Mesenchymal stem cell (in vitro differentiated cells and primary cell): ENCODE measurements around the gene ZNF609.

Experiments used
- DNase-seq: peaks from one replicate; pipeline ENCODE4 v3.0.0-alpha.2; 2013
- H2AFZ ChIP-seq: one replicate; pipeline ENCODE4 v1.6.1; 2013; ENCODE audit warnings: low read depth, mild to moderate bottlenecking, control low read depth, inconsistent platforms, low read length, moderate library complexity
- H2AK5ac ChIP-seq: 2 replicates; pipeline ENCODE4 v1.6.1; 2013; ENCODE audit warnings: low read length, moderate library complexity, mild to moderate bottlenecking, inconsistent platforms; ENCODE audit not compliant: severe bottlenecking
- H2BK120ac ChIP-seq: one replicate; pipeline ENCODE4 v1.6.1; 2013; ENCODE audit warnings: low read depth, mild to moderate bottlenecking, inconsistent platforms, low read length, moderate library complexity
- H2BK12ac ChIP-seq, 2 experiments: one replicate each; pipeline ENCODE4 v1.6.1; 2013; ENCODE audit warnings: inconsistent platforms in 2 of 2, low read length in 2 of 2, mild to moderate bottlenecking in 2 of 2, moderate library complexity in 2 of 2, control low read depth in 1 of 2
- H2BK15ac ChIP-seq: one replicate; pipeline ENCODE4 v1.6.1; 2013; ENCODE audit warnings: mild to moderate bottlenecking, low read depth, inconsistent platforms; ENCODE audit not compliant: poor library complexity, severe bottlenecking
- H2BK5ac ChIP-seq: 2 replicates; pipeline ENCODE4 v1.6.1; 2013; ENCODE audit warnings: low read depth, mild to moderate bottlenecking, low read length, control low read depth, inconsistent platforms; ENCODE audit not compliant: poor library complexity, severe bottlenecking
- H3K14ac ChIP-seq, 2 experiments: one replicate each; pipeline ENCODE4 v1.6.1; 2013; ENCODE audit warnings: inconsistent platforms in 2 of 2, low read length in 2 of 2, control low read depth in 1 of 2, mild to moderate bottlenecking in 1 of 2, moderate library complexity in 1 of 2
- H3K18ac ChIP-seq, 2 experiments: one replicate each; pipeline ENCODE4 v1.6.1; 2013; ENCODE audit warnings: inconsistent platforms in 2 of 2, low read length in 2 of 2, control low read depth in 1 of 2, low read depth in 1 of 2, mild to moderate bottlenecking in 1 of 2
- H3K23ac ChIP-seq, 2 experiments: one replicate each; pipeline ENCODE4 v1.6.1; 2013; ENCODE audit warnings: inconsistent platforms in 2 of 2, low read length in 2 of 2, mild to moderate bottlenecking in 2 of 2, moderate library complexity in 2 of 2, control low read depth in 1 of 2
- H3K27ac ChIP-seq: 2 replicates; pipeline ENCODE4 v1.5.1; 2013; ENCODE audit warnings: mild to moderate bottlenecking, moderate library complexity, low read length, control low read depth, inconsistent platforms; ENCODE audit not compliant: poor library complexity, severe bottlenecking
- H3K27me3 ChIP-seq, 2 experiments: 2 replicates each; pipeline versions ENCODE4 v1.6.1 to v1.7.0; 2013; ENCODE audit warnings: low read length in 2 of 2, mild to moderate bottlenecking in 2 of 2, moderate library complexity in 2 of 2, control low read depth in 1 of 2, inconsistent platforms in 1 of 2; ENCODE audit not compliant: control insufficient read depth in 1 of 2, insufficient read depth in 1 of 2
- H3K36me3 ChIP-seq, 2 experiments: 2 replicates each; pipeline versions ENCODE4 v1.6.1 to v1.7.0; 2013; ENCODE audit warnings: low read length in 2 of 2, control low read depth in 1 of 2, inconsistent platforms in 1 of 2, low read depth in 1 of 2, mild to moderate bottlenecking in 1 of 2; ENCODE audit not compliant: insufficient read depth in 2 of 2, control insufficient read depth in 1 of 2
- H3K4ac ChIP-seq, 2 experiments: one replicate each; pipeline ENCODE4 v1.6.1; 2013; ENCODE audit warnings: inconsistent platforms in 2 of 2, low read length in 2 of 2, mild to moderate bottlenecking in 2 of 2, moderate library complexity in 2 of 2, control low read depth in 1 of 2, low read depth in 1 of 2
- H3K4me1 ChIP-seq: 2 replicates; pipeline ENCODE4 v1.6.1; 2013; ENCODE audit warnings: low read depth, low read length, control low read depth; ENCODE audit not compliant: control insufficient read depth, insufficient read depth
- H3K4me2 ChIP-seq: 2 replicates; pipeline ENCODE4 v1.6.1; 2013; ENCODE audit warnings: low read length, mild to moderate bottlenecking, inconsistent platforms; ENCODE audit not compliant: poor library complexity, severe bottlenecking
- H3K4me3 ChIP-seq, 2 experiments: 2 replicates each; pipeline versions ENCODE4 v1.5.1 to v1.7.0; 2013; ENCODE audit warnings: low read length in 2 of 2, mild to moderate bottlenecking in 2 of 2, control low read depth in 1 of 2, low read depth in 1 of 2; ENCODE audit not compliant: insufficient read depth in 1 of 2
- H3K79me1 ChIP-seq: replicated peaks from 2 replicates; pipeline ENCODE4 v1.6.1; 2013; ENCODE audit warnings: mild to moderate bottlenecking, control low read depth, low read length, inconsistent platforms; ENCODE audit not compliant: poor library complexity, severe bottlenecking
- H3K9ac ChIP-seq: 2 replicates; pipeline ENCODE4 v1.7.0; 2013; ENCODE audit warnings: mild to moderate bottlenecking, low read length, moderate library complexity
- H3K9me3 ChIP-seq: 2 replicates; pipeline ENCODE4 v1.7.0; 2013; ENCODE audit warnings: mild to moderate bottlenecking, low read length; ENCODE audit not compliant: control insufficient read depth
- H4K8ac ChIP-seq: one replicate; pipeline ENCODE4 v1.6.1; 2013; ENCODE audit warnings: inconsistent platforms, mild to moderate bottlenecking, low read length, moderate library complexity
- H4K91ac ChIP-seq: one replicate; pipeline ENCODE4 v1.6.1; 2013; ENCODE audit warnings: mild to moderate bottlenecking, low read length, inconsistent platforms
- WGBS: methylation state at CpG from one replicate; pipeline ENCODE4 v1.1.7; 2013; ENCODE audit warnings: mixed read lengths; 5-methylcytosine and 5-hydroxymethylcytosine counted together

Gene ZNF609

GRCh38 chr15:64693134-64693533 is 232.8 kb downstream of the ZNF609 start:
- Histone ChIP-seq H3K18ac (no peak overlapping the region), H3K36me3 (peaks cover 47 to 55% of the 10 kb centered on the region in 2 experiments), H2BK5ac (no peak overlapping the region), H4K8ac (no peak overlapping the region), H3K27ac (no peak overlapping the region), H3K9ac (peak overlapping the region; percentile 64), H3K4me1 (peaks cover 7% of the 10 kb centered on the region), H2AFZ (no peak overlapping the region), H3K9me3 (no peaks in the 10 kb centered on the region), H3K27me3 (no peaks in the 10 kb centered on the region), H3K4me3 (peak overlapping the region in 1 of 2 experiments; percentile 13), H3K4me2 (no peak overlapping the region), H2BK120ac (no peak overlapping the region), H2BK12ac (no peak overlapping the region), H2BK15ac (no peak overlapping the region), H4K91ac (no peak overlapping the region), H3K79me1 (peaks cover 21% of the 10 kb centered on the region), H3K4ac (no peak overlapping the region), H2AK5ac (no peak overlapping the region), H3K14ac (no peak overlapping the region), H3K23ac (no peak overlapping the region)
- 56% methylated on average over 5 of the region's 5 CpGs for WGBS
- DNase-seq = peak; percentile 96

- WGBS = 100% methylated on average over 1 of the region's 2 CpGs
Observed at GRCh38 chr15:64694816-64695215, 234.4 kb downstream of the ZNF609 start.

GRCh38 chr15:64695561-64695992 is 235.2 kb downstream of the ZNF609 start:
- no peak overlapping the region for H2BK12ac ChIP-seq
- H3K9me3 ChIP-seq = no peaks in the 10 kb centered on the region
- peaks cover 30 to 36% of the 10 kb centered on the region in 2 experiments for H3K36me3 ChIP-seq
- no peak overlapping the region for H2AK5ac ChIP-seq
- no peak overlapping the region for H3K4me2 ChIP-seq
- DNase-seq = no peak
- H3K27me3 ChIP-seq = no peaks in the 10 kb centered on the region
- H4K91ac ChIP-seq = no peak overlapping the region
- WGBS = 100% methylated on average over 3 of the region's 6 CpGs
- peaks cover 15% of the 10 kb centered on the region for H3K4me1 ChIP-seq
- no peak overlapping the region for H3K18ac ChIP-seq
- H3K14ac ChIP-seq = no peak overlapping the region
- no peak overlapping the region for H2BK5ac ChIP-seq
- H3K4me3 ChIP-seq = no peak overlapping the region
- no peak overlapping the region for H3K27ac ChIP-seq
- no peak overlapping the region for H3K9ac ChIP-seq
- no peak overlapping the region for H2BK120ac ChIP-seq
- no peak overlapping the region for H3K23ac ChIP-seq
- no peak overlapping the region for H3K4ac ChIP-seq
- no peak overlapping the region for H4K8ac ChIP-seq
- peaks cover 11% of the 10 kb centered on the region for H3K79me1 ChIP-seq
- H2BK15ac ChIP-seq = no peak overlapping the region
- no peak overlapping the region for H2AFZ ChIP-seq

More at GRCh38 chr15:64694816-64695215, 234.4 kb downstream of the ZNF609 start:
- no peak overlapping the region for H2BK120ac ChIP-seq
- H4K8ac ChIP-seq = no peak overlapping the region
- no peak overlapping the region for H3K4me2 ChIP-seq
- H3K4ac ChIP-seq = no peak overlapping the region
- H3K27ac ChIP-seq = no peak overlapping the region
- no peak overlapping the region for H3K18ac ChIP-seq
- H3K36me3 ChIP-seq = peaks cover 33 to 42% of the 10 kb centered on the region in 2 experiments
- peaks cover 18% of the 10 kb centered on the region for H3K79me1 ChIP-seq
- no peaks in the 10 kb centered on the region for H3K27me3 ChIP-seq
- peaks cover 8% of the 10 kb centered on the region for H3K4me1 ChIP-seq
- H3K14ac ChIP-seq = no peak overlapping the region
- no peak overlapping the region for H3K9ac ChIP-seq
- no peaks in the 10 kb centered on the region for H3K9me3 ChIP-seq
- no peak overlapping the region for H3K4me3 ChIP-seq
- DNase-seq = no peak
- peak overlapping the region in 1 of 2 experiments; percentile 59 for H3K23ac ChIP-seq
- H2BK12ac ChIP-seq = no peak overlapping the region
- no peak overlapping the region for H4K91ac ChIP-seq
- no peak overlapping the region for H2BK5ac ChIP-seq
- H2BK15ac ChIP-seq = no peak overlapping the region
- no peak overlapping the region for H2AFZ ChIP-seq
- H2AK5ac ChIP-seq = no peak overlapping the region

- no peak overlapping the region for H3K27ac ChIP-seq
- no peak overlapping the region for H3K4me3 ChIP-seq
- no peak overlapping the region for H2AFZ ChIP-seq
- H3K9ac ChIP-seq = no peak overlapping the region
- no peak for DNase-seq
- H2AK5ac ChIP-seq = no peak overlapping the region
- H4K91ac ChIP-seq = no peak overlapping the region
- no peak overlapping the region for H3K14ac ChIP-seq
- no peak overlapping the region for H3K18ac ChIP-seq
- no peak overlapping the region for H2BK12ac ChIP-seq
- no peak overlapping the region for H3K4me2 ChIP-seq
- no peak overlapping the region for H2BK5ac ChIP-seq
- H3K4ac ChIP-seq = no peak overlapping the region
- H3K79me1 ChIP-seq = peaks cover 7% of the 10 kb centered on the region
- H3K27me3 ChIP-seq = no peaks in the 10 kb centered on the region
- WGBS = 100% methylated on average over 2 of the region's 3 CpGs
- no peak overlapping the region for H2BK120ac ChIP-seq
- no peak overlapping the region for H3K23ac ChIP-seq
- H4K8ac ChIP-seq = no peak overlapping the region
- H3K4me1 ChIP-seq = peaks cover 16% of the 10 kb centered on the region
- no peaks in the 10 kb centered on the region for H3K9me3 ChIP-seq
- peaks cover 22 to 27% of the 10 kb centered on the region in 2 experiments for H3K36me3 ChIP-seq
- no peak overlapping the region for H2BK15ac ChIP-seq
Observed at GRCh38 chr15:64696481-64696880, 236.1 kb downstream of the ZNF609 start.
